IPS-NIHi11 (cell line): ENCODE measurements around the gene DRD1.
"Not testable (repeated sequence)": the region's sequence is repeated elsewhere in the genome, so short reads cannot be mapped to it uniquely, and the experiment has no call there.

ENCODE experiments used
- DNase-seq: peaks from one replicate; pipeline ENCODE4 v3.0.0; 2012; ENCODE audit warnings: mixed read lengths, low spot score

The DRD1 gene

DNA sequence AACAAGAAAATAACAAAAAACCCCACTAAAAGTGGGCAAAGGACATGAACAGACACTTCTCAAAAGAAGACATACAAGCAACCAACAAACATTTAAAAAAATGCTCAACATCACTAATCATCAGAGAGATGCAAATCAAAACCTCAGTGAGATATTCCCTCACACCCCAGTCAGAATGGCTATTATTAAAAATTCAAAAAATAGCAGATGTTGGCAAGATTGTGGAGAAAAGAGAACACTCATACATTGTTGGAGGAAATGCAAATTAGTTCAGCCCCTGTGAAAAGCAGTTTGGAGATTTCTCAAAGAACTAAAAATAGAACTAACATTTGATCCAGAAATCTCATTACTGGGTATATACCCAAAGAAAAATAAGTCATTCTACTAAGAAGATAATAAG is 19.4 kb downstream of the DRD1 start:
- DNase-seq: not testable (repeated sequence)

DNA sequence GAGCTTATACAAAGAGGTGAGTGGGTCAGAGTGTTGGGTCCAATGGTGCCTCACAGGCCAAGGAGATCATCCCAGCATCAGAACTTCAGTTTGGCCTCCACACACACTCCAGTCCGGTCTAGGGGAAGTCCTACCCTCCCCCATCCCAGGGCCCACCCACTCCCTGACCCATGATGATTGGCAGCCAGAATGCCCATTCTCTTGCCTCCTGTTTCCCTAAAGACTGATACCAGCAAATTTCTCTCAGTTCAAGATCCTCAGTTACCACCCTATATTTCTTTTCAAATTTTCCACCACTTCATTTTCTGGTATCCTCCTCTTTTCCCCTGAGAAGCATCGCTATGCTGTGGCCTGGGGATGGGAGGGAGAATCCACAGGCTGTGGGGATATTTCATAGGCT is 21.9 kb downstream of the DRD1 start:
- no peak for DNase-seq

DNA sequence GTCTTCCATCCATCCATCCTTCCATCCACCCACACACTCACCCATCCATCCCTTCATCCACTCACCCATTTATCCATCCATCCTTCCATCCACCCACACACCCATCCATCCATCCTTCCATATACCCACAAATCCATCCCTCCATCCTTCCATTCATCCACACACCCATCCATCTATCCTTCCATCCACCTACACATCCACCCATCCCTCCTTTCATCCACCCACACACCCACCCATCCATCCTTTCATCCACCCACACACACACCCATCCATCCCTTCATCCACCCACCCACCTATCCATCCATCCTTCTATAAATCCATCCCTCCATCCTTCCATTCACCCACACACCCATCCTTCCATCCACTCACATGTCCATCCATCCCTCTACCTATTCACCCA is 23.6 kb downstream of the DRD1 start:
- DNase-seq: no peak

DNA sequence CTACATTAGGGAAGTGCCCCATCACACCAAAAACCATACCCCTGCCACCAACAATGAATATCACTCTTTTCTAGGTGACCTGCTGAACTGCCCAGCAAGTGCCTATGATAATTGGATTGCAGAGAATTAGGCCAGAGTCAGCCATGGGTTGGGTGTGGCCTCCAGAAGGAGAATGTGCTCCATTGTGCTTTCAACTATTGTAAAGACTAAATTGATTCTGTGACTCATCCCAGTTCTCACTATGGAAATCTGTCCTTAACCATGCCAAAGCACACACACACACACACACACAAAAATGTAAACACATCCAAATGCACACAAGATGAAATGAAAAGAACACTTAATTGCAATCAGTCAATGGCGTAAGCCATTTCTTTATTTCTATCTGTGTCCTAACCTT is 25.7 kb downstream of the DRD1 start:
- no peak for DNase-seq

DNA sequence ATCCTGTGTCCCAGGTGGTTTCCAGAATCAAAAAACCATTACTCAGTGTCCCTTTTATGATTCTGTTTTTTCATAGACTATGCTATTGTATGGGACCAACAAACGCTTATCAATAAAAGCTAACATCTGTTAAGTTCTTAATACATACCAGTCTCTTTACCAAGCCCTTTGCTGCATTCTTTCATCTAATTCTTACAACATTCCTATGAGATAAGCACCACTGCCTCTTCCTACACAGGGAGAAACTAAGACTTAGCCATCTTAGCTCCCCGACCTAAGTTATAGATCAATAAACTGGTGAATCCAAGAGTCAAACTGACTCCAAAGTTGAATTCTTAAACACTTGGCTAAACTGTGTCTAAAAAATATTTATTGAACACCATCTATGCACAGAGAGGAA is 26.6 kb downstream of the DRD1 start:
- DNase-seq: no peak

DNA sequence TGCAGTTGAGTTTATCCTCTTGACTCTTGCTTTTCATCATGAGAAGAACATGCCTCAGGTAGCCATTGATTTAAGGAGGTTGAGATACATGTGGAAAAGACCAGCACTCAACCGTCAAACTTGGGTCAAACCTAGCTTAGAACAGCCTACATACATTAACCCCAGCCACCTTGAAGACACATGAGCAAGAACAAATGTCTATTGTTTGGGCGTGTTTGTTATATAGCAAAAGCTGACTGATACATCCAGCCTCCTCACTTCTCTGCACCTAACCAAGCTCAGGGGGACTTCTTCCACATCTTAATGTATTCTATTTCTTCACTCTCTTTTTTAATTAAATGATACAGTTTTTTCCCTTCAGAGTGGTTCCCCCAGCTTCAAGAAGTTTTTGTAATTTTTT is 28.7 kb downstream of the DRD1 start:
- no peak for DNase-seq

DNA sequence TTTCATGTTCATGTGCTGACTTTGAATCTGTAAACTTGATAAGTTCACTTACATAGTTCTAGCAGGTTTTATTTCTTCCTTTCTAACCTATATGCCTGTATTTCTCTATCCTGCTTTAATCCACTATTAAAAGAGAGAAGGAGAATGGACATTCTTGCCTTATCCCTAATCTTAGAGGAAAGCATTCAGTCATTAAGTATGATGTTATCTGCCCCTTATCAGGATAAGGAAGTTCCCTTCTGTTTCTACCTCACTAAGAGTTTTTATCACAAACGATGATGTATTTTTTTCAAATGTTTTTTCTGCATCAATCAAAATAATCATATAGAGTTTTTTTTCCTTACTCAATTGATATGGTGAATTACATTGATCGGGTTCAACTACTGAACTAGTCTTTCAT is 33.1 kb downstream of the DRD1 start:
- DNase-seq: no peak

DNA sequence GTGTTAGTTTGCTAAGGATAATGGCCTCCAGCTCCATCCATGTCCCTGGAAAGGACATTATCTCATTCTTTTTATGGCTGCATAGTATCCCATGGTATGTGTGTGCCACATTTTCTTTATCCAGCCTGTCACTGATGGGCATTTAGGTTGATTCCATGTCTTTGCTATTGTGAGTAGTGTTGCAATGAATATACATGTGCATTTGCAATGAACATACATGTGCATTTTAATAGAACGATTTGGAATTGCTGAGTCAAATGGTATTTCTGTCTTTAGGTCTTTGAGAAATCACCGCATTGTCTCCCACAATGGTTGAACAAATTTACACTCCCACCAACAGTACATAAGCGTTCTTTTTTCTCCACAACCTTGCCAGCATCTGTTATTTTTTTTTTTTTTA is 37.7 kb downstream of the DRD1 start:
- no peak for DNase-seq

DNA sequence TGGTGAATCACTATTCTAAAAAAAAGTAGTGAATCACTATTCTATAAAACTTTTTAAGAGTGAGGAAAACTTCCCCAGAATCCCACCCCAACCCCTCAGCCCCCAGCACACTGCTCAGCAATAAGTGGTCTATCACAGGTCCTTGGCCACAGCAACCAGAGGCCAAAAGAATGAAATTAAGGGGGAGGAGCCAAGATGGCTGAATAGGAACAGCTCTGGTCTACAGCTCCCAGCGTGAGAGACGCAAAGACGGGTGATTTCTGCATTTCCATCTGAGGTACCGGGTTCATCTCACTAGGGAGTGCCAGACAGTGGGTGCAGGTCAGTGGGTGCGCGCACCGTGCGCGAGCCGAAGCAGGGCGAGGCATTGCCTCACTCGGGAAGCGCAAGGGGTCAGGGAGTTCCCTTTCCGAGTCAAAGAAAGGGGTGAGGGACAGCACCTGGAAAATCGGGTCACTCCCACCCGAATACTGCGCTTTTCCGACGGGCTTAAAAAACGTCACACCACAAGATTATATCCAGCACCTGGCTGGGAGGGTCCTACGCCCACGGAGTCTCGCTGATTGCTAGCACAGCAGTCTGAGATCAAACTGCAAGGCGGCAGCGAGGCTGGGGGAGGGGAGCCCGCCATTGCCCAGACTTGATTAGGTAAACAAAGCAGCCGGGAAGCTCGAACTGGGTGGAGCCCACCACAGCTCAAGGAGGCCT is 46.2 kb downstream of the DRD1 start:
- not testable (repeated sequence) for DNase-seq

DNA sequence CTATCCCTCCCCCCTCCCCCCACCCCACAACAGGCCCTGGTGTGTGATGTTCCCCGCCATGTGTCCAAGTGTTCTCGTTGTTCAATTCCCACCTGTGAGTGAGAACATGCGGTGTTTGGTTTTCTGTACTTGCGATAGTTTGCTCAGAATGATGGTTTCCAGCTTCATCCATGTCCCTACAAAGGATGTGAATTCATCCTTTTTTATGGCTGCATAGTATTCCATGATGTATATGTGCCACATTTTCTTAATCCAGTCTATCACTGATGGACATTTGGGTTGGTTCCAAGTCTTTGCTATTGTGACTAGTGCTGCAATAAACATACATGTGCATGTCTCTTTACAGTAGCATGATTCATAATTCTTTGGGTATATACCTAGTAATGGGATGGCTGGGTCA is 48.6 kb downstream of the DRD1 start:
- not testable (repeated sequence) for DNase-seq

DNA sequence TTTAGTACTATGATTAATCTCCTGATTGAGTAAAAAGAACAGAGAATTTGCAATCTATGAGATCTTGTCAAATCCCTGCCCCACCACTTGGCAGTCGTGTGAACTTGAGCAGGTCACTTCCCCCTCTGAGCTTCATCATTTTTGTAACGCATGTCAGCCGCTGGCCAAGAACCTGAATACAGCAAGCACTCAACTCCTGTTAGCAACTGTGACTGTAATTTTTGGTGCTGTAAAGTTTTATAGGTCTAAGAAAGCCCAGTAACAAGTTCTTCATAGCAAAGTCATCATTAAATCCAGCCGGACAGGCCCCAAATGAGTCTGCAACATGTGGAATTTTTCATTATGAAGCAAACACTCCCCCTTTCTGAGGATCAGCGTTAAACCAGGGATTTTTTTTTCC is 49.4 kb downstream of the DRD1 start:
- DNase-seq: no peak

DNA sequence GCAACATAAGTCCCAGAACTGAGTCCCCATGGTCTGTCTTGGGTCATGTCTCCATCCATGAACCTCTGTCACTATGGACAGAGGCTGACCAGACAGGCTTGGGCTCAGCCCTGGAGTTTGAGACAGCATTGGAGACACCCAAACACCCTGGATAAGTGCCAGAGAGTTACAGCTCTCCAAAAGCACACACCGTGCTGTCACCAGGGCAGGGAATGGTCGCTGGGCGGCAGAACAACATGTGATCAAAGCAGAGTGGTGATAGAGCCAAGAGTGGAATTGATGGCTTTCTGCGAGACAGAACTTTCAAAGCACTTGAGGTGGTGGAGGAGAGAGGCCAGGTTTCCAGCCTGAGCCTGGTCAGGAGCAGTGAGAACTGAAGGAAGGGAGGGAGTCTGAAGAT is 50.1 kb downstream of the DRD1 start:
- no peak for DNase-seq

DNA sequence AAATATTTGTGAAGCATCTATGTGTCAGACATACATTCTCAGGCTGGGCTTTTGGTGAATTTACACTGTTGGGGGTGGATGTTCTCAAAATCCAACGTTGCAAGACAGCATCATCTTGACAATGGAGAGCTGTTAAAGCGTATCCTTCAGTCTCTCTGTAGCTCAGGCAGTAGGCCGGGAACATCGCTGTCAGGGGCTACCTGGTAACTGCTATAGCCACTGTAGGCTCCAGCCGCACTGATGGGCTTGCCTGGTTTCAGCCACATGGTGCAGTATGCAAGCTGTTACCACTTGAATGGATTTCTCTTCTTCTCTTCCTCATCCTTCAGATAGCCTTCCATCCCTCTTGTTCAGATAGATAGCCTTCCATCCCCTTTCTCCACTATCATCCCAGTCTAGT is 51.7 kb downstream of the DRD1 start:
- DNase-seq: no peak

DNA sequence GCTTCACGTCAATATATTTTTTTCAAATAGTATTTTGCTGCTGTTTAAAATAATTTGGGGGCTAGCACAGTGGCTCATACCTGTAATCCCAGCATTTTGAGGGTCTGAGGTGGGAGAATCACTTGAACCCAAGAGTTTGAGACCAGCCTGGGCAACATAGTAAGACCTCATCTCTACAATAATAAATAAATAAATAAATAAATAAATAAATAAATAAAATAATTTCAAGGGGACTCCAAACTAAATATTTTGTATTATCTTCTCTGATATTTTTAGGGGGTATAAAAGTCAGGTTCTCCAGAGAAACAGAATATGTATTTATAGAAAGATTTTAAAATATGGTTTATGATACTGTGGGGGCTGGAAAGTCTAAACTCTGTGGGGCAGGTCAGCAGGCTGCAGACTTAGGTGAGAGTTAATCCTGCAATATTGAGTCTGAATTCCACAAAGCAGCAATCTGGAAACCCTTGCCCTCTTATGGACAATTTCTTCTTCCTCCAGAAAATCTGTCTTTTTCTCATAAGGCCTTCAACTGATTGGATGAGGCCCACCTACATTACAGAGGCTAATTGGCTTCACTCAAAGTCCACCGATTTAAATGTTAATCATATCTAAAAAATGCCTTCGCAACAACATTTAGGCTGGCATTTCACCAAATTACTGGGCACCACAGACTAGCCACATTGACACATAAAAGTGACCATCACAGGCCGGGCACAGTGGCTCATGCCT is 53.5 kb downstream of the DRD1 start:
- no peak for DNase-seq
